AG04450 (cell line): Measurements from ENCODE around the gene METTL2A. TPM values are rescaled to one million over a fixed set of nuclear protein-coding genes. Genes with fewer than 3 reads are reported as not detected.
"Not testable (repeated sequence)": the region's sequence is repeated elsewhere in the genome, so short reads cannot be mapped to it uniquely, and the experiment has no call there.

Source experiments
- CTCF ChIA-PET: fragments of 300-600, 350-600 bp; formaldehyde crosslinking; extraction: SDS; loops from one replicate; lab custom pipeline; 2022; ENCODE audit warnings: antibody characterized with exemption, inconsistent platforms; lab: Charles Lee
- POLR2A ChIA-PET: fragments of 350-600 bp; formaldehyde crosslinking; extraction: SDS; loops from one replicate; lab custom pipeline; 2021; ENCODE audit warnings: antibody characterized with exemption, inconsistent platforms; lab: Yijun Ruan, JAX
- DNase-seq: peaks from one replicate; pipeline ENCODE4 v3.0.0-alpha.2; 2011; ENCODE audit warnings: low read depth, low spot score
- H3K27ac ChIP-seq: one replicate; pipeline ENCODE4 v1.5.1; 2012; ENCODE audit warnings: low read depth, low read length, control low read depth
- H3K27me3 ChIP-seq: one replicate; pipeline ENCODE4 v1.6.0; 2012; ENCODE audit warnings: low read length; ENCODE audit not compliant: control insufficient read depth, insufficient read depth
- H3K4me3 ChIP-seq: 2 replicates; pipeline ENCODE4 v1.5.1; 2011; ENCODE audit warnings: mild to moderate bottlenecking, low read depth, low read length, control low read depth
- H3K9me3 ChIP-seq: 2 replicates; pipeline ENCODE4 v1.5.1; 2012; ENCODE audit warnings: low read length; ENCODE audit not compliant: control insufficient read depth, insufficient read depth
- CTCF ChIP-seq: IDR thresholded peaks from 2 replicates; pipeline ENCODE4 v1.5.1; 2011; ENCODE audit warnings: low read depth, low read length, control low read depth, inconsistent platforms
- polyA minus RNA-seq: library from RNA; depleted of rRNA, polyadenylated mRNA; stranded (reverse); fragments of >200 nt; gene quantifications from 2 replicates; pipeline ENCODE4 v1.2.3, GENCODE V29; 2011; rRNA and poly(A)+ RNA removed
- polyA plus RNA-seq: library from polyadenylated mRNA; depleted of rRNA; stranded (reverse); fragments of >200 nt; gene quantifications from 2 replicates; pipeline ENCODE4 v1.2.3, GENCODE V29; 2011; rRNA removed

The METTL2A gene
- 15.9 and 19.7 TPM in 2 replicates for polyA plus RNA-seq
- polyA minus RNA-seq = 13.9 and 14.9 TPM in 2 replicates

GRCh38 chr17:62423647-62424461 is at the start of gene METTL2A:
METTL2A (plus strand) TSS chr17:62423897; CDS start chr17:62423903, 6 bp downstream.
- POLR2A ChIA-PET, H3K9me3 ChIP-seq, H3K27me3 ChIP-seq: not testable (repeated sequence)
- CTCF ChIA-PET = interaction anchor here (0.6 kb wide), 1 partner anchor 65 kb away, joined by 4 read pairs; no protein-coding TSS in a partner anchor
- peak; percentile 35 for TF ChIP-seq CTCF
- peak within 1 kb of the TSS; percentile 82 for H3K4me3 ChIP-seq
- peak; percentile 43 for DNase-seq
- H3K27ac ChIP-seq = peak within 1 kb of the TSS; percentile 47

- peaks cover 3% of the 10 kb centered on the region; the same call in 1 of the 2 replicates for H3K9me3 ChIP-seq
- peaks cover 2% of the 10 kb centered on the region for H3K27me3 ChIP-seq
- DNase-seq = no peak
- H3K4me3 ChIP-seq = no peak within 1 kb of the TSS
- POLR2A ChIA-PET = no interaction called here
- TF ChIP-seq CTCF = no peak
- CTCF ChIA-PET = no interaction called here
- H3K27ac ChIP-seq = no peak within 1 kb of the TSS
These were observed 43.4 kb upstream of the METTL2A start, which contains the start of gene EFCAB3 for GRCh38 chr17:62380253-62380652. EFCAB3 (plus strand) TSS chr17:62380553; CDS start chr17:62382980, 2,427 bp downstream.

- H3K4me3 ChIP-seq = no peak overlapping the region
- no peak for DNase-seq
- POLR2A ChIA-PET = no interaction called here
- H3K27ac ChIP-seq = no peak overlapping the region
- CTCF ChIA-PET = no interaction called here
- H3K9me3 ChIP-seq = peaks cover 3% of the 10 kb centered on the region; the same call in 1 of the 2 replicates
- no peak for TF ChIP-seq CTCF
- H3K27me3 ChIP-seq = peaks cover 2% of the 10 kb centered on the region
These were observed 42.1 kb upstream of the METTL2A start for GRCh38 chr17:62381561-62381960.

GRCh38 chr17:62388856-62389255 is 34.8 kb upstream of the METTL2A start:
- H3K9me3 ChIP-seq = no peaks in the 10 kb centered on the region
- H3K27ac ChIP-seq = no peak overlapping the region
- no peak overlapping the region for H3K4me3 ChIP-seq
- DNase-seq = no peak
- ChIA-PET POLR2A (no interaction called here), CTCF (no interaction called here)
- no peak for TF ChIP-seq CTCF
- peaks cover 2% of the 10 kb centered on the region for H3K27me3 ChIP-seq

- no peak overlapping the region for H3K4me3 ChIP-seq
- H3K27ac ChIP-seq = no peak overlapping the region
- H3K9me3 ChIP-seq = no peaks in the 10 kb centered on the region
- CTCF ChIA-PET = no interaction called here
- peaks cover 2% of the 10 kb centered on the region for H3K27me3 ChIP-seq
- POLR2A ChIA-PET = no interaction called here
- TF ChIP-seq CTCF = no peak
- no peak for DNase-seq
These were observed 30.8 kb upstream of the METTL2A start for GRCh38 chr17:62392908-62393307.
